HepG2 (cell line): Measurements from ENCODE around the gene B3GNT5. TPM values are rescaled to one million over a fixed set of nuclear protein-coding genes. Genes with fewer than 3 reads are reported as not detected.

Source experiments
- ATAC-seq: fragments of 200-7000 bp; cut with Tn5 transposase; 3 replicates; pipeline ENCODE4 v1.9.1; 2020; ENCODE audit warnings: mild to moderate bottlenecking, moderate library complexity
- BruUV-seq: library from RNA; stranded (reverse); fragments of 400-500 nt; replicated peaks from 2 replicates; lab custom pipeline; 2021; lab: Mats Ljungman, UMichigan
- CTCF ChIA-PET: fragments of 300-600 bp; formaldehyde crosslinking; extraction: SDS; loops from one replicate; lab custom pipeline; 2021; ENCODE audit warnings: low total read pairs, inconsistent platforms, low intra/inter-chr PET ratio; lab: Yijun Ruan, JAX
- POLR2A ChIA-PET: fragments of 350-600 bp; sonication (Branson Sonifier 250); formaldehyde crosslinking; loops from one replicate; lab custom pipeline; 2020; ENCODE audit warnings: antibody characterized with exemption, inconsistent platforms; lab: Yijun Ruan, JAX
- DNase-seq: peaks from one replicate; pipeline ENCODE4 v3.0.0-alpha.2; 2015; ENCODE audit warnings: low spot score
- FAIRE-seq: peaks from 3 replicates; lab custom pipeline; 2011; peaks lifted over from hg19 to GRCh38; lab: Jason Lieb, UNC
- H2AFZ ChIP-seq: one replicate; pipeline ENCODE4 v1.6.1; 2011; ENCODE audit warnings: low read length, inconsistent platforms
- H3K27ac ChIP-seq: fragments of 300-600 bp; 3 replicates; pipeline ENCODE4 v1.8.0; 2011; ENCODE audit warnings: mixed run types, mild to moderate bottlenecking, mixed read lengths, low read length, inconsistent platforms; ENCODE audit not compliant: insufficient read depth; ENCODE audit errors: extremely low read length
- H3K27me3 ChIP-seq, 2 experiments: fragments of 200-600 bp in 1 of 2; 2 replicates in 1 of 2; 3 replicates in 1 of 2; pipeline versions ENCODE4 v1.6.0 to v1.8.0; 2011; ENCODE audit warnings: low read length in 2 of 2, mild to moderate bottlenecking in 2 of 2, moderate library complexity in 2 of 2, inconsistent platforms in 1 of 2; ENCODE audit not compliant: insufficient read depth in 2 of 2, control insufficient read depth in 1 of 2
- H3K36me3 ChIP-seq, 2 experiments: fragments of 200-600 bp in 1 of 2; replicated peaks in 1 of 2; 2 replicates in 1 of 2; 3 replicates in 1 of 2; pipeline versions ENCODE4 v1.5.1 to v1.8.0; 2011; ENCODE audit warnings: low read length in 2 of 2, inconsistent platforms in 1 of 2; ENCODE audit not compliant: insufficient read depth in 2 of 2, control insufficient read depth in 1 of 2
- H3K4me1 ChIP-seq: 2 replicates; pipeline ENCODE4 v1.5.1; 2012; ENCODE audit warnings: low read length, inconsistent platforms; ENCODE audit not compliant: insufficient read depth
- H3K4me2 ChIP-seq: 2 replicates; pipeline ENCODE4 v1.6.0; 2011; ENCODE audit warnings: low read depth, low read length, inconsistent platforms
- H3K4me3 ChIP-seq, 3 experiments: fragments of 200-600 bp in 1 of 3; sonication (generic), shearing (Covaris generic) in 1 of 3; replicated peaks in 1 of 3; 2 replicates each; pipeline ENCODE4 v1.5.1; 2011 to 2016; ENCODE audit warnings: low read length in 3 of 3, inconsistent platforms in 2 of 3, low read depth in 2 of 3, mild to moderate bottlenecking in 2 of 3, control low read depth in 1 of 3, mixed read lengths in 1 of 3; ENCODE audit not compliant: insufficient read depth in 1 of 3
- H3K79me2 ChIP-seq: one replicate; pipeline ENCODE4 v1.6.1; 2011; ENCODE audit warnings: low read length, inconsistent platforms; ENCODE audit not compliant: insufficient read depth
- H3K9ac ChIP-seq: 2 replicates; pipeline ENCODE4 v1.6.0; 2011; ENCODE audit warnings: mild to moderate bottlenecking, low read depth, low read length, inconsistent platforms; ENCODE audit not compliant: insufficient read depth
- H3K9me3 ChIP-seq: 2 replicates; pipeline ENCODE4 v1.5.1; 2012; ENCODE audit warnings: mild to moderate bottlenecking, low read length
- H4K20me1 ChIP-seq: 2 replicates; pipeline ENCODE4 v1.6.0; 2011; ENCODE audit warnings: inconsistent platforms, mild to moderate bottlenecking, low read length, moderate library complexity; ENCODE audit not compliant: insufficient read depth
- AFF4 ChIP-seq: sonication (generic); formaldehyde crosslinking; IDR thresholded peaks from 2 replicates; pipeline ENCODE4 v1.4.0; 2020; ENCODE audit warnings: missing genetic modification reagents
- CTCF ChIP-seq: sonication (generic); formaldehyde crosslinking; IDR thresholded peaks from 2 replicates; pipeline ENCODE4 v1.5.0; 2020; ENCODE audit warnings: mild to moderate bottlenecking, missing genetic modification reagents, moderate library complexity
- HNF4G ChIP-seq, 2 experiments: sonication (generic) in 1 of 2; formaldehyde crosslinking in 1 of 2; IDR thresholded peaks; 2 replicates each; pipeline versions ENCODE4 v1.4.0 to v1.6.1; 2011 to 2020; ENCODE audit warnings: borderline replicate concordance in 2 of 2, low read depth in 2 of 2, mild to moderate bottlenecking in 2 of 2, low read length in 1 of 2, missing genetic modification reagents in 1 of 2, moderate library complexity in 1 of 2
- NCOA1 ChIP-seq: sonication (generic); formaldehyde crosslinking; IDR thresholded peaks from 2 replicates; pipeline ENCODE4 v1.9.0; 2021; ENCODE audit warnings: missing genetic modification reagents
- NR0B2 ChIP-seq: sonication (generic); formaldehyde crosslinking; IDR thresholded peaks from 2 replicates; pipeline ENCODE4 v1.4.0; 2020; ENCODE audit warnings: mild to moderate bottlenecking, missing genetic modification reagents
- NR2F6 ChIP-seq, 2 experiments: IDR thresholded peaks; 2 replicates each; pipeline ENCODE4 v1.6.1; 2016; ENCODE audit warnings: antibody characterized with exemption in 1 of 2, mild to moderate bottlenecking in 1 of 2
- RAD51 ChIP-seq: fragments of 450-650 bp; IDR thresholded peaks from 2 replicates; pipeline ENCODE4 v1.6.1; 2016; ENCODE audit warnings: borderline replicate concordance
- SIX1 ChIP-seq: sonication (generic); formaldehyde crosslinking; IDR thresholded peaks from 2 replicates; pipeline ENCODE4 v1.4.0; 2020; ENCODE audit warnings: missing genetic modification reagents, borderline replicate concordance
- SMARCE1 ChIP-seq: fragments of 450-650 bp; IDR thresholded peaks from 2 replicates; pipeline ENCODE4 v1.6.1; 2017; ENCODE audit warnings: borderline replicate concordance
- SNAI1 ChIP-seq: sonication (generic); formaldehyde crosslinking; IDR thresholded peaks from 2 replicates; pipeline ENCODE4 v1.5.0; 2020; ENCODE audit warnings: mild to moderate bottlenecking, missing genetic modification reagents, borderline replicate concordance
- TCF12 ChIP-seq, 2 experiments: fragments of 450-650 bp in 1 of 2; sonication (generic) in 1 of 2; formaldehyde crosslinking in 1 of 2; IDR thresholded peaks; 2 replicates each; pipeline versions ENCODE4 v1.6.1 to v1.8.0; 2017 to 2022; ENCODE audit warnings: antibody characterized with exemption in 1 of 2, mild to moderate bottlenecking in 1 of 2, missing genetic modification reagents in 1 of 2, moderate library complexity in 1 of 2
- TERF1 ChIP-seq: sonication (generic); formaldehyde crosslinking; IDR thresholded peaks from 2 replicates; pipeline ENCODE4 v1.8.0; 2022; ENCODE audit warnings: mild to moderate bottlenecking, missing genetic modification reagents, moderate library complexity
- ZMYM3 ChIP-seq: sonication (generic); formaldehyde crosslinking; IDR thresholded peaks from 2 replicates; pipeline ENCODE4 v1.5.1; 2020; ENCODE audit warnings: mild to moderate bottlenecking, missing genetic modification reagents
- ZNF333 ChIP-seq: sonication (generic); formaldehyde crosslinking; IDR thresholded peaks from 2 replicates; pipeline ENCODE4 v1.4.0; 2020; ENCODE audit warnings: mild to moderate bottlenecking, missing genetic modification reagents, borderline replicate concordance
- ZNF768 ChIP-seq: sonication (generic); formaldehyde crosslinking; IDR thresholded peaks from 2 replicates; pipeline ENCODE4 v1.4.0; 2020; ENCODE audit warnings: missing genetic modification reagents
- ZSCAN29 ChIP-seq: sonication (generic); formaldehyde crosslinking; conservative IDR thresholded peaks from 2 replicates; pipeline ENCODE4 v1.4.0; 2020; ENCODE audit warnings: mild to moderate bottlenecking, missing genetic modification reagents
- WGBS: methylation state at CpG from one replicate; pipeline ENCODE4 v1.1.6; 2017; ENCODE audit warnings: low lambda C conversion rate; 5-methylcytosine and 5-hydroxymethylcytosine counted together
- in situ Hi-C: cut with HindIII; loops from 2 replicates; pipeline ENCODE4 v1.10.0; 2017; ENCODE audit warnings: low pct_unique_long_range_greater_than_20kb; ENCODE audit not compliant: extremely low pct_ligation_motif_present
- intact Hi-C: fragments of 100-400 bp; cut with micrococcal nuclease; formaldehyde crosslinking; loops from one replicate; pipeline ENCODE4 v1.10.0; 2022; ENCODE audit not compliant: unreplicated experiment
- polyA plus RNA-seq, 8 experiments: library from polyadenylated mRNA; depleted of rRNA in 3 of 8; stranded (reverse) in 7 of 8; unstranded in 1 of 8; fragments of >200 nt; fragmentation: Illumina TruSeq in 4 of 8; extraction: Trizol in 4 of 8; gene quantifications; 2 replicates each; pipeline versions ENCODE4 v1.2.1 to v1.2.3, GENCODE V29; 2011 to 2016; ENCODE audit warnings: low read depth in 4 of 8, missing spikeins in 1 of 8, mixed read lengths in 1 of 8; ENCODE audit not compliant: insufficient read depth in 1 of 8
- total RNA-seq, 5 experiments: library from RNA; depleted of rRNA; stranded (reverse); fragments of >200 nt; fragmentation: Illumina TruSeq; extraction: Trizol; gene quantifications; 2 replicates each; pipeline ENCODE4 v1.2.3, GENCODE V29; 2016; ENCODE audit warnings: low read depth in 1 of 5

Gene B3GNT5
- total and polyA plus RNA-seq, 2 of the 13 experiments (the other 11 are each of a cell fraction or from before 2014, with no cell fraction given) = not detected

- CTCF ChIA-PET = no interaction called here
- peaks cover 0 to 15% of the 10 kb centered on the region in 2 experiments; a peak in 1 of 5 replicates for H3K27me3 ChIP-seq
- no peak for TF ChIP-seq AFF4 (CRISPR knock-in tag)
- TF ChIP-seq NCOA1 (CRISPR knock-in tag) = no peak
- TF ChIP-seq ZSCAN29 (CRISPR knock-in tag) = no peak
- TF ChIP-seq SIX1 (CRISPR knock-in tag) = no peak
- TF ChIP-seq NR0B2 (CRISPR knock-in tag) = no peak
- no peak for TF ChIP-seq TCF12 (IDR thresholded peaks at IDR 0.05)
- no peak for TF ChIP-seq TCF12 (CRISPR knock-in tag; IDR thresholded peaks at IDR 0.05)
- TF ChIP-seq SMARCE1 = no peak
- TF ChIP-seq CTCF (CRISPR knock-in tag) = no peak
- no peak for TF ChIP-seq ZMYM3 (CRISPR knock-in tag)
- TF ChIP-seq HNF4G (IDR thresholded peaks at IDR 0.05; ENCODE audit: borderline replicate concordance, low read depth, low read length) = no peak
- no peak for TF ChIP-seq HNF4G (CRISPR knock-in tag; IDR thresholded peaks at IDR 0.05; ENCODE audit: borderline replicate concordance, low read depth)
- TF ChIP-seq ZNF768 (CRISPR knock-in tag) = no peak
- no peak for TF ChIP-seq TERF1
- no peak for TF ChIP-seq NR2F6 (IDR thresholded peaks at IDR 0.05)
- TF ChIP-seq NR2F6 (CRISPR knock-in tag; IDR thresholded peaks at IDR 0.05) = no peak
- no peak for TF ChIP-seq SNAI1 (CRISPR knock-in tag)
- TF ChIP-seq ZNF333 (CRISPR knock-in tag) = no peak
- no peak for TF ChIP-seq RAD51
- TF ChIP-seq, all 625 proteins: peak for 0
- FAIRE-seq = no peak
- H3K79me2 ChIP-seq = no peaks in the 10 kb centered on the region
- H3K9me3 ChIP-seq = no peaks in the 10 kb centered on the region
- H3K27ac ChIP-seq = no peak overlapping the region
- POLR2A ChIA-PET = no interaction called here
- no peaks in the 10 kb centered on the region for H3K36me3 ChIP-seq
- intact Hi-C loops (no loop called here), in situ Hi-C loops (no loop called here)
- H3K9ac ChIP-seq = no peak overlapping the region
- no TSS peak for BruUV-seq
- no peak overlapping the region for H2AFZ ChIP-seq
- no peak for ATAC-seq
- H4K20me1 ChIP-seq = no peaks in the 10 kb centered on the region
- no peak overlapping the region for H3K4me2 ChIP-seq
- H3K4me3 ChIP-seq = no peak overlapping the region
- no peak for DNase-seq
- H3K4me1 ChIP-seq = peaks cover 16% of the 10 kb centered on the region
- 5% methylated on average over 3 of the region's 3 CpGs for WGBS
Observed at GRCh38 chr3:183213415-183214276, 39.4 kb upstream of the B3GNT5 start.
